HG02885 (cell line): ENCODE measurements around the gene KIAA1217.

Source experiments
- ATAC-seq: cut with Tn5 transposase; IDR thresholded peaks from one replicate; pipeline ENCODE4 v1.9.1; 2021; ENCODE audit warnings: mild to moderate bottlenecking; ENCODE audit not compliant: unreplicated experiment, poor library complexity

KIAA1217 gene

DNA sequence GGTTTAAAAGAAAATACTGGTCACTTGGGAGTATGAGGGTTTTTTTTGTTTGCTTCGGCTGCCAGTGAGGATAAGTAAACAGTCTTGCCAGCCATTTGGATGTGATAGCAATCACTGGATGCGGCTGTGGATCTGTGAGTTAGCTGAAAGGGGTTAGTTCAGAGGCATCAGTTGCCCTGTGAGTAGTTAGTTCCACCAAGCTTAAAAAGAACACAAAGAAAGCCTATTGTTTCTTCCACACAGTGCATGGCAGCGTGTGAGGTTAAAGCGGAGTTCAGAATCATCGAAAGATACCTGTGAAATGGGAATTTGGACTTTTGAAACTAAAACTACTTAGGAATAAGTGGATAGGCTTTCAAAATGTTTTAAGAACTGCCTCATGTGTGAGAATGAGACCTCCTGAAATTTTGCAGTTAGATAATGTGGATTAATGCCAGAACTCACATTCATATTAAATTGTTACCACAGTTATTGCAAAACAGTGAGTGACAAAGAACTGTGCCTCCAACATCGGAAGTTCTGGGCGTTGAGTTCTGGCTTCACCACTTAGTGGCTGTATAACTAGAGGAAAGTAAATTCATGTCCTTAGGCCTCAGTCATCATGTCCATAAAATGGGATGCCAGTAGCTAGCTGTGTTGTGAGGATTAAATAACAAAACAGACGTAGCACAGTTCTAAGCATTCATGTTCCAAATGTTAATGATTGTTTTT lies 31.3 kb downstream of the KIAA1217 start:
- no peak for ATAC-seq

DNA sequence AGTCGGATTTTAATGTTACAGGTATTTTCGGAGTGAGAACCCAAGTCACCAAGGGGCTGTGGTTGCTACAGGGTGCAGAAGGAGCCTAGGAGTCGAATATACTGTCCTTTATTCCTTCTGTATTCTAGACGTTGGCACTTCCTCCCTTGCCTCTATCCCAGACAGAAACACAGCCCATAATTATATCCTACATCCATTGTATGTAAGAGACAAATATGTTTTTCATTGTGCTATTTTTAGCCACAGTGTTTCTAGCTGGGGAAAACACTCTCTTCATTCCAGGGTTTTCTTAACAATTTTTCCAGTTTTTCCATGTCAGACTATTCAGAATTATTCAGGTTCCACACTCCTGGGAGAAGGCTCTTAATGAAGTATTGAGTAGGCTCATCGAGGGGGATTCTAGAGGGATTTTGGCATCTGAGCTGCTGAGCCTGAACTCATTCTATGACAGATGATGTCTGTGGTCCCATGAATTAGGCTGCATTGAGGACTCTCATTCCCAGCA lies 32.6 kb downstream of the KIAA1217 start:
- no peak for ATAC-seq

DNA sequence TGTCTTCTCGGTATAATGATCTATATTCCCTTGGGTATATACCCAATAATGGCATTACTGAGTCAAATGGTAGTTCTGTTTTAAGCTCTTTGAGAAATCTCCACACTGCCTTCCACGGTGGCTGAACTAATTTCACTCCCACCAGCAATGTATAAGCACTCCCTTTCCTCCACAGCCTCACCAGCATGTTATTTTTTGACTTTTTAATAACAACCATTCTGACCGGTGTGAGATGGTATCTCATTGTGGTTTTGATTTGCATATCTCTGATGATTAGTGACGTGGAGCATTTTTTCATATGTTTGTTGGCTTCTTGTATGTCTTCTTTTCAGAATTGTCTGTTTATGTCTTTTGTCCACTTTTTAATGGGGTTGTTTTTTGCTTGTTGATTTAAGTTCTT lies 33.6 kb downstream of the KIAA1217 start:
- ATAC-seq = no peak

DNA sequence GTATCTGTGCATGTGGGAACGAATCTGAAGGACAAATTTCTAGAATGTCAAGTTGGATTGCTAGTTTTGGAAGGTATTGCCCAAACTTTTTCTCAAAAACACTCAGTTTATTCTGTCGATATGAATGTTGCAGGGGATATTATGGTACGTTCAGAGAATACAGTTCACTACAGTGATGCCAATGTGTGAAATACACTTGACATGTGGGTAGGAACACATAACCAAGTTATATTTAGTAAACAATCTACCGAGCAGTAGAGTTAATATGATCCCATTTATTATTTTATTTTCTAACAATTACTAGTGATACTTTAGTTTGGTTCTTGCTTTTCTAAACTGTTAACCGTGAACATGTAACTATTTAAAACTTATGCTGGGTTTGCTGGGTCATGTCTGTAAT lies 37.4 kb downstream of the KIAA1217 start:
- ATAC-seq = no peak

DNA sequence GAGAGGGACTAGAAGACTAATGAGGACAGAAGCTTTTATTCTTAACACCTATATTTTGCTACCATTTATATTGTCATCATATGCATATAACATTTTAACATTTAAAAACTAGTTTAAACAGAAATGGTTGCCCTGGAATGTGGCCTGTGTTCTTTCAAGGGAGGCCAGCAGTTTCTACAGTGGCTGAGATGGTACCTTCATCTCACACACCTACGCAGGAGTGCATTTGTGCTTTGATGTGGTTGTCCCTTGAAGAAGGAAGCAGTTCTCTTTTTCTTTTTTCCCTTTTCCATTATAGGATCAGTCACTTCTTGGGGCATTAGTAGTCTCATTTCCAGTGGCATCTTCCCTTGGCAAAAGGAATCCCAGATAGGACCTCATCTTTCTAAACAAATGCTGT lies 38.9 kb downstream of the KIAA1217 start:
- no peak for ATAC-seq

DNA sequence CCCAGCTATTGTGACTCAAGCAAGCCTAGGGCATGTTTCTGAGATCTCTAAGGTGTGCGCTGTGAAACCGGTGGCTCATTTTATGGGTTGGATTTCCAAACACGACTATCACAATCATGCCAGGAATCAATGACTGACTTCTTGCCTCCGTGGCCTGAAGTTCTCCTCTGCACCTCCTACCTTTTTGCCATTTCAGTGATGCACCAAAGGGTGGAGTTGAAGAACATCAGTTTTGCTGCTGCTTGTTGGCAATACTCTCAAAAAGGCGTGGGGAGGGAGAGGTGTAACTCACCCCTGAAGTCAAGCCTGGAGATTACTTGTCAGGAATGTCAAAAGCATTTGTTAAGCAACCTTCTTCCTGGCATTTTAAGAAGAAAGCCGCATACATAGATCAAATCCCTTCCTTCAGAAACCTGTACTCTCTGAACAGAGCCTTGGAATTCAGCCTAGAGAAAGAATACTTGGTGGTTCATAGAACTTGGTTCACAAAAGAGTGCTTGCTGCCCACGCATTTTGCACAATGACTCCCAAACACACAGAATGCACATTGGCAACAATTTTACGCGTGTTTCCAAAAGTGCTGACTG lies 41.0 kb downstream of the KIAA1217 start:
- ATAC-seq = no peak

DNA sequence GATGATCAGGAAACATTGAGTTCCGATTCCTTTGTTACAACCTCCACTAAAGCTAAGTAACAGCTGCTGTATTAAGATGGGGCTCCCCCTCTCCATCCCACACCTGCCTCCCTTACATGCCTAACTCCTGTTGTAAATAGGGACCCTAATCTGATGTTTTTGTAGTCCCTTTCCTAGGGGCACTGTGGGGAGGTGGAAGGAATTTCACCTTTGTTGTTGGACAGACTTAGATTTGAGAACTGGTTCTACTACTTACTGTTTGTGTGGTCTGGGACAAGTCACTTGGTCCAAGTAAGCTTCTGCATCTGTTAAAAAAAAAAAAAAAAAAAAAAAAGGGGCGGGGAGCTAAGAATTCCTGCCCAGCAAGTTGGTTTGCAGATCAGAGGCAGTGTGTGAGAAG lies 42.6 kb downstream of the KIAA1217 start:
- ATAC-seq = no peak

DNA sequence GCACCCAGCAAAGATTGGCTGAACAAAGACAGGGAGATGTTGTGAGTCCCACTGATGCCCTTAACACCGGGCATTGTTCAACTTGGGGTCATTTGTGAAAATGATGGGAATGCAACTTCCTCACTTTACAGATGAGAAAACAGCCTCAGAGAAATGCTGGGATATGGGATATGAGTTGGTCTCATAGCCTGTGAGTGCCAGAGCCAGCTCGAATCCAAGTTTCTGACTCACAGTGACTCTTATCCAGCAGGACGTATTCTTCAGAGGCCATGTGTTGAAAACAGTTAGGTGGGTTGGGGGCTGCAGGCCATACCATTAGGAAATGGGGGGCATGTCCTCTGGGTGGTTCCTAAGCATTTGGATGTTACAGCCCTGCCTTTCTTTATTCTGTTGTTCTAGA lies 45.2 kb downstream of the KIAA1217 start:
- ATAC-seq = no peak

DNA sequence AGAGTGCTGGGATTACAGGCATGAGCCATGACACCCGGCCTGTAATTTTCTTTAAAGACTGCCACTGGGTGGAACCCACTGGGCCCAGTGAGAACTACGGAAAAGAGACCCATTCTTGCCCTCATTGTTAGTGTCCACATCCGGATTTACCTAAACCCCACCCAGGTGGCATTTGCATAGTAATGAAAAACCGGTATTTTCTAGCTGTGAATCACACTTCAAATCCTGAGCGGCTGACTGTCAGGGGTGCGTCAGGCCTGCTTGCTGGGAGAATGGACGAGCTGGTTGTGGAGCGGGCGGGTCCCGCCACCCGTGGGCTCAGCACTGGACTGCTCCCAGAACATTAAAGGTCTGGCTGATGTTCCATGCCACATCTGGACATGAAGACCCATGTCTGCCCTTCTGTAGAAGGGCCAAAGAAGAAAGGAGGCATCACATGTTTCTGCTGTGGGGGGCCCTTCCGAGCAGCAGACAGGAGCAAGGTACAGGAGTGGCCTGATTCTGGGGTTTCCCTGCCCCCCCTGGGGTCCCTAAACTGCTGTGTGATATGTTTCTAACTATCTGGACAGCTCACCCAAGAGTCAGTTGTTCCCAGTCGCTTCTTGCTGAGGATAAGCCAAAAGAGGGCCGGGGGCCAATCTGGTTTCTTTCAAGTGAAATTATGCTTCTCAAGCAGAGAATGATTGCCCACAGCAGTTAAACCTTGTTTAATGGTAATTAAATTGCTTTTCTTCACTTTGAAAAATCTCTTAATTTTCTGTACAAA lies 46.4 kb downstream of the KIAA1217 start:
- no peak for ATAC-seq

DNA sequence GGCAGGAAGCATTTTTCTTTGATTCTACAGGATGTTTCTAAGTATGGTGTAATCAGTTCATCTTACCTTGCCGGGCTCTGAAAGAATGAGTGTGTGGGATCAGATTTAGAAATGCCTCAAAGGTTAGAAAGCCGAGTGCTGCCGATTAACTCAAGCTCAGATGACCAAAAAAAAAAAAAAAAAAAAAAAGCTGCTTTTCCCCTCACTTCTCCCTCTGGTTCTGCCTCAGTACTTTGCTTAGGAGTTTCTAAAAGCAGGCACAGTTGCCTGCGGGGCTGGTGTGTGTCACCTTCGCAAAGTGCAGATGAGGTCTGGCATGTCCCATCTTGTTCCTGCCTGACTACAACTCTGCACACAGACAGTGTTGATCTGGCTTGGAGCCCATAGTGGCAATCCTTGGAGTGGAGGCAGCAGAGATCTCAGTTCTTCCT lies 47.0 kb downstream of the KIAA1217 start:
- peak; percentile 34 for ATAC-seq

DNA sequence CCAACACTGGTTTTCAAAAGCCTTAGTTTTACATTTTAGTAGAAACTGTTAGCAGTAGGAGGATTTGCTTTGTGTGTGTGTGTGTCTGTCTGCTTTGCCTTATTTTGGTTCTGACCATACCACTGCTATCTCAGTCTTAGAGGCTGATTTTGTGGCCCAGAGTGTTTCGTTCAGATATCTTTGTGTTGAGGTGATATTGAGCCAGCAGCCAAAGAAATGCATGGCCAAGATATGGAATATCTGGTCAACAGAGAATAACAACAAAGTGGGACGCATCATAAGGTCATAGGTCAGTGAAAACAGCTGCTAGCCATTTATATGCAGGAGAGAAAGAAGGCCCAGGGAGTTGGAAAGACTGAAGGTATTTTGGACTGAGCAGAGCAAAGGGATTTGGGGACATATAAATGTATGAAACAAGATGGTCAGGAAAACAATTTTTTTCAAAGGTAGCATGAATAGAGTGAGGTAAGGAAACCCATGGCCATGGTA lies 47.7 kb downstream of the KIAA1217 start:
- ATAC-seq = no peak

DNA sequence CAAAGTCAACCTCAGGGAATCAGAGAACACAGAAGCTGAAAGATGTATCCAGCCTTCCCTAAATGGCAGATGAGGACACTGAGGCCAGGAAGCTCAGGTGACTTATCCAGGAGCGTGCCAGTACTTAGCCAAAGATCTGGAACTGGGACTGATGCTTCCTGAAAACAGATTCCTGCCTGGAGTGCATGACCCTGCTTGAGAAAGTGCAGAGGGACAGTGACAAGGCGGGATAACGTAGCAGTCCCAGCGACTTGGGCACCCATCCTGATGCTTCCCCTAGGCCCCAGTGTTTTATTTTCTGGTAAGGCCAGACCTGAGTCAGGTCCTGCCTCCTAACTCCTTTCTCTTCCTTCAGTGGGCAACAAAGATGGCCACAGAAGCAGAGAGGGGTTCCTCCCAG lies 48.6 kb downstream of the KIAA1217 start:
- ATAC-seq = no peak

DNA sequence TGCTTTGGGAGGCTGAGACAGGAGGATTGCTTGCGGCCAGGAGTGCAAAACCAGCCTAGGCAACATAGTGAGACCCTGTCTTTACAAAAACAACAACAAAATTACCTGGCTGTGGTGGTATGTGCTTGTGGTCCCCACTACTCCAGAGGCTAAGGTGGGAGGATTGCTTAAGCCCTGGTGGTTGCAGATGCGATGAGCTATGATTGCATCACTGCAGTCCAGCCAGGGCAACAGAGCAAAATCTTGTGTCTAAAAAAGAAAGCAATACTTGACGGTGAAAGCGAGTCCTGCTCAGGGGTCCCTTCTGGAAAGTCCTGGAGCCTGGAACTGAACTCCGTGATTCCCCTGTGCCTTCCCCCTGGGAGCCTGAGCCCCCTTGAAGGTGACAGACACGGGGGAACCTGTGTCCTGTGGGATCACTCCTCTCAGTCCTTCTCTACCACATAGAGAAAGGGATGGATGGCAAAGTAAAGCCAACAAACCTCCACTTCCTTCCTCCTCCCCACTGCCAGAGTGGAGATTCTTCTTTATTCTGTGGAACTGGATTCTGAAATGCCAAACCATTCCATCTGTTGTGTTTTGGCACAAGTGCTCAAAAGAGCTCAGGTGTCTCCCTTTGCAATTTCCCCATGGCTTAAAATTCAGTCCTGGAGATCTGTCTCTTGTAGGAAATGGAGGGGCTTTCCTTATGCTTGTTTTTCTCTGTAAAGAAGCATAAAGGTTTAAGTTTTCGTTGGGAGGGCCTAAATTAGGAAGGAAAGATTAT lies 50.6 kb downstream of the KIAA1217 start:
- ATAC-seq = peak; percentile 43

DNA sequence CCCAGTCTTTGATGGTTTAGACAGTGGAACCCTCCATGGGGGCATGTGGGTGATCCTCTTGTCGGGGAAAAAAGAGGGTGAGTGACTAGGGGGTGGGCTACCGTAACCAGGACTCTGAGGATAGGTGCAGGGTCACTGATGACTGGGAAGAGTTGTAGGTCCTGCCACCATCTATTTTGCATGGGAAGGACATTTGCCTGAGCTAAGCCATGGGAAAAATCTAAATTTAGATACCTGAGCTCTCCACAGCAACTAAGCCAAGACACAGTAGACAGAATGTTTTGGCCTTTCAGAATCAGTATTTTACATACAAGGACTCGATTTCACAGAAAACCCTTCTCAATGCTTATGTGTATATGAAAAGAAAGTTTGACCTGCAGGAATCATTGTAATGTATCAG lies 52.7 kb downstream of the KIAA1217 start:
- no peak for ATAC-seq

DNA sequence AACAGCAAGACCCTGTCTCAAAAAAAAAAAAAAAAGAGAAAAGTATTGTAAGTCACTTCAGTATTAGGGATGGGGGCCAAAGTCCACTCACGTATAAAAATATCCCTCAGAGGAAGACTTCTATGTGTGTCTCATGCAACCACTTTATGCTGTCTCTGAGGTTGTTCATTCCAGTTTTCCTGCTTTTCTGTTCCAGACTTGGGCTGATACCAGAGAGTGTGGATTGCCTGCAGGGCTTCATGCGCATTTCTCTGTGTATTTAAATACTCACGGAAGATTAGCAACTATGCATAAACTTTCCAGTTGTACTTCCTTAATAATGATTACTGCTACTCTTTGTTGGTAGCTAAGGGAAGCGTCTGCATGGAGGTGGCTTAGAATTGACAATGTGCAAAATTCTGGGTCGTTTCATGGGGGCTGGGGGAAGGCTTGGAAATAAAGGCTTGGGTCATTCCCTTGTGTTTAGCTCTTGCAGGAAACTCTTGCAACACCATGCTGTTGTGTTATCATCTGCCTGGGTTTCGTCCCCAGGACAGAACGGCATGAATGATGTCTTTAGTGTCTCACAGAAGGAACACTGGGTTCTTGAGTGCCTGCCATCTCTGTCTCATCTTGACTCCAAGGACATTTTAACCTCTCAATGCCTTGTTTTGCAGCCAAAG lies 54.1 kb downstream of the KIAA1217 start:
- no peak for ATAC-seq

DNA sequence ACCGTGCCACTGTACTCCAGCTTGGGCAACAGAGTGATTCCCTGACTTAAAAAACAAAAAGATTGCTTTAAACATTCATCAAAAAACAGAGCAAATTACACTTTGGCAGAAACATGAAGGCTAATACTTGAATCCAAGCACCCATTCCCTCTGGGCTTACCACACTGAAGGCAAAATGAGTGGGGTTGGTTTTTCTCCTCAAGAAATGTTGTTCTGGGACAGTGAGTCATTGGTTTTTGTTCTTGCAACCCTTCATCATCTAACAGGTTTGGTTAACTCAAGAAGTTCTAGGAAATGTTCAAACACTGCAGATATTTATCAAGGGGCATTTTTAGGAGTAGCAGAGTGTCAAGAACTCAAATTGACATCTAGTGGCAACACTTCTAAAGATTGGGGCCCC lies 60.5 kb downstream of the KIAA1217 start:
- no peak for ATAC-seq

DNA sequence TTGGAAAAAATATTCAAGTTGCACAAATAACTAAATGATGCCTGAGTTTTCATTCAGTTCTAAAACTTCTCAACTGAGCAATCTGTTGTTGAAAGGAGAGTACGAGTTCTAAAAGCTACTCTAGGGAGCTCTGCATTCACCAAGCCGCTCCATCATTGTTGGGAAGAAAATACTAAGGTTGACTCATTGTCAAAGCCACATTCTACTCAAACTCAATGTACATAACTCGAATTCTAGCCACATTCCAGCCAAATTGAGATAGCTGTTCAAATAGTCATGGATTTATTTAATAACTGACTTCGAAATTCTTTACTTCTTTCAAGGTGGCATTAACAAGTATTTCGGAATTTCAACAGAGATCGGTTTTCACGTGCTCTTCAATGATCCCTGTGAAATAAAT lies 63.4 kb downstream of the KIAA1217 start:
- no peak for ATAC-seq

DNA sequence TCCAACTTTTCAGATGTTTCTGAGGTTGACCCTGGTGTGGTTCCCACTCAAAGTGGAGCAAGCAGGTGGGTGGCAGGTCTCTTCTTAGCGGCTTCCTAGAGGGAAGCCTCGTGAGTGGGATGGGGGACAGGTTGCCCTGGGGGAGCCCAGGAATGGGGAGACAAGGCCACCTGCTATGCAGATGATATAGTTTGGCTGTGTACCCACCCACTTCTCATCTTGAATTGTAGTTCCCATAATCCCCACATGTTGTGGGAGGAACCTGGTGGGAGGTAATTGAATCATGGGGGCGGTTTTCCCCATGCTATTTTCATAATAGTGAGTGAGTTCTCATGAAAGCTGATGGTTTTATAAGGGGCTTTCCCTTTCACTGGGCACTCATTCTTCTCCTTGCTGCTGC lies 68.3 kb downstream of the KIAA1217 start:
- no peak for ATAC-seq

DNA sequence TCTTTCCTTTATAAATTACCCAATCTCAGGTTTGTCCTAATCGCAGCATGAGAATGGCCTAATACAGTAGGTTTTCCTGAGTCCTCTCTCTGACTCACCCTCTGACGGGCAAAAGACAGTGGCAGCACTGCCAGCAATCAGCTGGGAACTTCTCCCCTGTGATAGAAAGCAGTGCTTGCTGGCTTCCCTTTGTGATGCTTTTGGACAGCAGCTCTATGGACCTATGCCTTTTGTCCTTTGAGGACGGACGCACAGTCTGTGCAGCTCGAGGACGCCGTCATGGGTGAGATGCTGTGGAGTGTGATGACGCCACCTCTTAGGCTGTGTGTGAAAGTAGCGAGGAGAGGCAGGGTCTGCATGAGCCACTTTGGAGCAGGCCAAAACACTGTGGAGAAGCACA lies 68.8 kb downstream of the KIAA1217 start:
- ATAC-seq = no peak
